ENCODE measurements around the gene SYCP3.
"Not testable (repeated sequence)": the region's sequence is repeated elsewhere in the genome, so short reads cannot be mapped to it uniquely, and the experiment has no call there.

SYCP3 gene

GRCh38 chr12:101681627-101682026, 57.6 kb downstream of the SYCP3 start:
- DNase-seq = not testable (repeated sequence)

- no peak for DNase-seq
These were observed 58.6 kb downstream of the SYCP3 start for GRCh38 chr12:101680647-101681046.

- DNase-seq = peak in 1 of 58 donors; percentile 26
These were observed 59.0 kb downstream of the SYCP3 start for GRCh38 chr12:101680240-101680639.
